Astrocyte (in vitro differentiated cells and primary cell): ENCODE data around the gene NDUFB8. TPM values are rescaled to one million over a fixed set of nuclear protein-coding genes. Genes with fewer than 3 reads are reported as not detected.
A peak's percentile ranks its signal among the peaks of the same experiment; 100 is the strongest.

Experiments
- DNase-seq: peaks from one replicate; pipeline ENCODE4 v3.0.0-alpha.2; 2010; ENCODE audit warnings: low read depth
- FAIRE-seq: peaks from 2 replicates; lab custom pipeline; 2011; peaks lifted over from hg19 to GRCh38; lab: Jason Lieb, UNC
- H2AFZ ChIP-seq: 2 replicates; pipeline ENCODE4 v1.6.0; 2012; ENCODE audit warnings: low read depth, low read length, inconsistent platforms
- H3K27ac ChIP-seq: 2 replicates; pipeline ENCODE4 v1.5.1; 2011; ENCODE audit warnings: low read depth, low read length, inconsistent platforms
- H3K27me3 ChIP-seq: 2 replicates; pipeline ENCODE4 v1.6.0; 2011; ENCODE audit warnings: low read length, inconsistent platforms; ENCODE audit not compliant: insufficient read depth
- H3K36me3 ChIP-seq: 2 replicates; pipeline ENCODE4 v1.5.1; 2011; ENCODE audit warnings: low read length, inconsistent platforms; ENCODE audit not compliant: insufficient read depth
- H3K4me1 ChIP-seq: 2 replicates; pipeline ENCODE4 v1.5.1; 2011; ENCODE audit warnings: low read length, inconsistent platforms; ENCODE audit not compliant: insufficient read depth
- H3K4me2 ChIP-seq: 2 replicates; pipeline ENCODE4 v1.6.0; 2012; ENCODE audit warnings: low read length, inconsistent platforms
- H3K4me3 ChIP-seq: 2 replicates; pipeline ENCODE4 v1.5.1; 2011; ENCODE audit warnings: low read depth, mild to moderate bottlenecking, low read length, inconsistent platforms; ENCODE audit not compliant: insufficient read depth
- H3K79me2 ChIP-seq: 2 replicates; pipeline ENCODE4 v1.6.0; 2012; ENCODE audit warnings: mild to moderate bottlenecking, low read length, inconsistent platforms; ENCODE audit not compliant: insufficient read depth
- H3K9ac ChIP-seq: 2 replicates; pipeline ENCODE4 v1.6.0; 2012; ENCODE audit warnings: mild to moderate bottlenecking, low read length, inconsistent platforms
- H3K9me3 ChIP-seq: 2 replicates; pipeline ENCODE4 v1.5.1; 2012; ENCODE audit warnings: low read depth, mild to moderate bottlenecking, low read length, inconsistent platforms; ENCODE audit not compliant: insufficient read depth
- H4K20me1 ChIP-seq: 2 replicates; pipeline ENCODE4 v1.6.0; 2012; ENCODE audit warnings: low read length, inconsistent platforms; ENCODE audit not compliant: insufficient read depth
- H3K27ac Mint-ChIP-seq: one replicate; pipeline ENCODE4 v1.8.0; 2021; ENCODE audit warnings: mild to moderate bottlenecking, mixed read lengths; ENCODE audit not compliant: unreplicated experiment
- H3K27me3 Mint-ChIP-seq: one replicate; pipeline ENCODE4 v1.8.0; 2021; ENCODE audit warnings: low read depth, mixed read lengths; ENCODE audit not compliant: unreplicated experiment
- H3K36me3 Mint-ChIP-seq: one replicate; pipeline ENCODE4 v1.8.0; 2021; ENCODE audit warnings: low read depth, mixed read lengths; ENCODE audit not compliant: unreplicated experiment
- H3K4me1 Mint-ChIP-seq: one replicate; pipeline ENCODE4 v1.8.0; 2021; ENCODE audit warnings: low read depth, mixed read lengths; ENCODE audit not compliant: unreplicated experiment
- H3K4me3 Mint-ChIP-seq: one replicate; pipeline ENCODE4 v1.8.0; 2021; ENCODE audit warnings: mild to moderate bottlenecking, moderate library complexity, mixed read lengths; ENCODE audit not compliant: unreplicated experiment
- H3K9me3 Mint-ChIP-seq: one replicate; pipeline ENCODE4 v1.8.0; 2021; ENCODE audit warnings: mild to moderate bottlenecking, mixed read lengths; ENCODE audit not compliant: unreplicated experiment
- CTCF ChIP-seq: IDR thresholded peaks from 2 replicates; pipeline ENCODE4 v1.5.1; 2011; ENCODE audit warnings: low read depth, mild to moderate bottlenecking, inconsistent platforms, low read length, moderate library complexity; ENCODE audit not compliant: insufficient read depth
- EZH2 ChIP-seq: IDR thresholded peaks from 2 replicates; pipeline ENCODE4 v1.6.1; 2012; ENCODE audit warnings: mild to moderate bottlenecking, low read length, inconsistent platforms; ENCODE audit not compliant: insufficient read depth
- total RNA-seq: library from RNA; stranded (reverse); gene quantifications from 2 replicates; pipeline ENCODE4 v1.2.1, GENCODE V29; 2021

Gene NDUFB8
- total RNA-seq, 1 donor from 2014 or later: 155 TPM

- H3K4me3 Mint-ChIP-seq: no peak overlapping the region
- H3K4me3 ChIP-seq: no peak overlapping the region
- H3K27me3 ChIP-seq: peaks cover 49% of the 10 kb centered on the region
- H3K4me1 Mint-ChIP-seq: no peaks in the 10 kb centered on the region
- H3K9ac ChIP-seq: no peak overlapping the region
- H3K36me3 ChIP-seq: no peaks in the 10 kb centered on the region
- H3K79me2 ChIP-seq: no peaks in the 10 kb centered on the region
- TF ChIP-seq EZH2 (no peak), CTCF (no peak)
- FAIRE-seq: no peak
- no peaks in the 10 kb centered on the region for H4K20me1 ChIP-seq
- H3K27me3 Mint-ChIP-seq: peaks cover 29% of the 10 kb centered on the region
- no peak overlapping the region for H2AFZ ChIP-seq
- no peaks in the 10 kb centered on the region for H3K36me3 Mint-ChIP-seq
- no peaks in the 10 kb centered on the region for H3K4me1 ChIP-seq
- H3K27ac Mint-ChIP-seq: no peak overlapping the region
- DNase-seq: no peak
- H3K4me2 ChIP-seq: no peak overlapping the region
- H3K9me3 Mint-ChIP-seq: no peaks in the 10 kb centered on the region
- no peaks in the 10 kb centered on the region for H3K9me3 ChIP-seq
- no peak overlapping the region for H3K27ac ChIP-seq
Measured at GRCh38 chr10:100570506-100570905, 40.8 kb upstream of the NDUFB8 start.

GRCh38 chr10:100569687-100570481, 40.2 kb upstream of the NDUFB8 start:
- Histone ChIP-seq H3K27me3 (peaks cover 53% of the 10 kb centered on the region), H3K4me2 (peak overlapping the region; percentile 15), H3K4me3 (no peak overlapping the region), H4K20me1 (no peaks in the 10 kb centered on the region), H3K36me3 (no peaks in the 10 kb centered on the region), H2AFZ (no peak overlapping the region), H3K27ac (no peak overlapping the region), H3K79me2 (no peaks in the 10 kb centered on the region), H3K9ac (no peak overlapping the region), H3K9me3 (no peaks in the 10 kb centered on the region), H3K4me1 (no peaks in the 10 kb centered on the region)
- Mint-ChIP-seq H3K9me3 (no peaks in the 10 kb centered on the region), H3K27ac (no peak overlapping the region), H3K4me3 (no peak overlapping the region), H3K27me3 (peaks cover 29% of the 10 kb centered on the region), H3K4me1 (no peaks in the 10 kb centered on the region), H3K36me3 (no peaks in the 10 kb centered on the region)
- FAIRE-seq (no peak), DNase-seq (no peak)
- TF ChIP-seq CTCF: no peak
- TF ChIP-seq EZH2: no peak

- Histone ChIP-seq H3K79me2 (no peaks in the 10 kb centered on the region), H3K9ac (no peak overlapping the region), H3K4me3 (no peak overlapping the region), H3K4me1 (no peaks in the 10 kb centered on the region), H3K9me3 (no peaks in the 10 kb centered on the region), H3K36me3 (no peaks in the 10 kb centered on the region), H4K20me1 (no peaks in the 10 kb centered on the region), H3K27ac (no peak overlapping the region), H3K27me3 (peaks cover 58% of the 10 kb centered on the region), H2AFZ (no peak overlapping the region), H3K4me2 (no peak overlapping the region)
- Mint-ChIP-seq H3K4me1 (no peaks in the 10 kb centered on the region), H3K27ac (no peak overlapping the region), H3K36me3 (no peaks in the 10 kb centered on the region), H3K9me3 (no peaks in the 10 kb centered on the region), H3K27me3 (peaks cover 29% of the 10 kb centered on the region), H3K4me3 (no peak overlapping the region)
- no peak for DNase-seq
- FAIRE-seq: no peak
- TF ChIP-seq EZH2 (peak; percentile 10), CTCF (no peak)
Measured at GRCh38 chr10:100568912-100569311, 39.2 kb upstream of the NDUFB8 start.
